Measurements from ENCODE around the gene IGFL4. TPM values are rescaled to one million over a fixed set of nuclear protein-coding genes. Genes with fewer than 3 reads are reported as not detected.

The IGFL4 gene
- total and polyA plus RNA-seq, 2 of the 13 experiments (the other 11 are each of a cell fraction or from before 2014, with no cell fraction given) = 1.2 to 1.4 TPM

DNA sequence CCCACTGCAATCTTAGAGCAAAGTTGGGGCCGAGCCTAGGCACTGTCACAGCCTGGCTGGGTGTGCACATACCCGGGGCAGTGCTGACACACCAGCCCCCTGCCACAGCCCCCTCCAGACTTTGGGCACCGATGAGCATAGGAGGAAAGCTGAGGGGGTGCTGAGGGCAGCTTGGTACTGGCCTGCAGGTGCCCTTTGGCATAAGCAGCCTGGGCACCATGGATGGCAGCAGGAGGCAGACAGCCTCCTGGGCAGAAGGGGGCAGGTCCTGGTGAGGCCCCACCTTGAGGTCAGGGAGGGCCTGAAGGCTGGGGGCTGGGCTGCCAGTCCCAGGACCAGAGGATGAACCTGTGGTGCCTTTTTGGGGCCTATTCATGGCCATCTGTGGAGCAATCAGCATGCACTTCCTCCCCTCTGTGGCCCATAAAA is 8.2 kb downstream of the IGFL4 start:
- intact Hi-C loops (cut with micrococcal nuclease; ENCODE audit: unreplicated experiment) = no loop called here
- no peak overlapping the region for H2AFZ ChIP-seq (ENCODE audit: low read length)
- H3K9ac ChIP-seq (ENCODE audit: insufficient read depth, low read depth, low read length) = no peak overlapping the region
- H3K27ac ChIP-seq (ENCODE audit: extremely low read length, insufficient read depth, low read length) = no peak overlapping the region
- H3K4me3 ChIP-seq (replicated peaks in 1 of 3; ENCODE audit: insufficient read depth in 1 of 3, low read depth in 2 of 3, low read length in 3 of 3) = no peak overlapping the region
- BruUV-seq (replicated peaks) = no TSS peak
- H3K4me2 ChIP-seq (ENCODE audit: low read depth, low read length) = no peak overlapping the region
- ATAC-seq (no peak), DNase-seq (ENCODE audit: low spot score) (no peak), FAIRE-seq (no peak)
- in situ Hi-C loops (cut with HindIII; ENCODE audit: extremely low pct_ligation_motif_present, low pct_unique_long_range_greater_than_20kb) = no loop called here
- WGBS (ENCODE audit: low lambda C conversion rate) = 100% methylated on average over 1 of the region's 3 CpGs
- H4K20me1 ChIP-seq (ENCODE audit: insufficient read depth, low read length) = no peaks in the 10 kb centered on the region
- peaks cover 28% of the 10 kb centered on the region for H3K4me1 ChIP-seq (ENCODE audit: insufficient read depth, low read length)
- H3K9me3 ChIP-seq (ENCODE audit: low read length) = no peaks in the 10 kb centered on the region
- TF ChIP-seq DNMT1 (CRISPR knock-in tag; IDR thresholded peaks at IDR 0.05) (no peak), ETV6 (CRISPR knock-in tag; conservative IDR thresholded peaks at IDR 0.05) (no peak), ZNF780A (CRISPR knock-in tag; IDR thresholded peaks at IDR 0.05) (no peak), THYN1 (CRISPR knock-in tag; IDR thresholded peaks at IDR 0.05; ENCODE audit: borderline replicate concordance, low read depth) (no peak), POGZ (CRISPR knock-in tag; IDR thresholded peaks at IDR 0.05) (no peak), ZNF101 (CRISPR knock-in tag; IDR thresholded peaks at IDR 0.05; ENCODE audit: borderline replicate concordance, low read depth) (no peak)
- TF ChIP-seq, protein P1, sequence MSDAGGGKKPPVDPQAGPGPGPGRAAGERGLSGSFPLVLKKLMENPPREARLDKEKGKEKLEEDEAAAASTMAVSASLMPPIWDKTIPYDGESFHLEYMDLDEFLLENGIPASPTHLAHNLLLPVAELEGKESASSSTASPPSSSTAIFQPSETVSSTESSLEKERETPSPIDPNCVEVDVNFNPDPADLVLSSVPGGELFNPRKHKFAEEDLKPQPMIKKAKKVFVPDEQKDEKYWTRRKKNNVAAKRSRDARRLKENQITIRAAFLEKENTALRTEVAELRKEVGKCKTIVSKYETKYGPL (CRISPR knock-in tag; IDR thresholded peaks at IDR 0.05) = no peak
- TF ChIP-seq, protein P2, sequence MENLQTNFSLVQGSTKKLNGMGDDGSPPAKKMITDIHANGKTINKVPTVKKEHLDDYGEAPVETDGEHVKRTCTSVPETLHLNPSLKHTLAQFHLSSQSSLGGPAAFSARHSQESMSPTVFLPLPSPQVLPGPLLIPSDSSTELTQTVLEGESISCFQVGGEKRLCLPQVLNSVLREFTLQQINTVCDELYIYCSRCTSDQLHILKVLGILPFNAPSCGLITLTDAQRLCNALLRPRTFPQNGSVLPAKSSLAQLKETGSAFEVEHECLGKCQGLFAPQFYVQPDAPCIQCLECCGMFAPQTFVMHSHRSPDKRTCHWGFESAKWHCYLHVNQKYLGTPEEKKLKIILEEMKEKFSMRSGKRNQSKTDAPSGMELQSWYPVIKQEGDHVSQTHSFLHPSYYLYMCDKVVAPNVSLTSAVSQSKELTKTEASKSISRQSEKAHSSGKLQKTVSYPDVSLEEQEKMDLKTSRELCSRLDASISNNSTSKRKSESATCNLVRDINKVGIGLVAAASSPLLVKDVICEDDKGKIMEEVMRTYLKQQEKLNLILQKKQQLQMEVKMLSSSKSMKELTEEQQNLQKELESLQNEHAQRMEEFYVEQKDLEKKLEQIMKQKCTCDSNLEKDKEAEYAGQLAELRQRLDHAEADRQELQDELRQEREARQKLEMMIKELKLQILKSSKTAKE (CRISPR knock-in tag; IDR thresholded peaks at IDR 0.05; ENCODE audit: borderline replicate concordance) = no peak
- ChIA-PET CTCF (ENCODE audit: low intra/inter-chr PET ratio, low total read pairs) (interaction anchor here (2.1 kb wide), 1 partner anchor 45 kb away, joined by 7 read pairs; no protein-coding TSS in a partner anchor), POLR2A (no interaction called here)
- H3K79me2 ChIP-seq (ENCODE audit: insufficient read depth, low read length) = no peaks in the 10 kb centered on the region
- H3K36me3 ChIP-seq (replicated peaks in 1 of 2; ENCODE audit: control insufficient read depth in 1 of 2, insufficient read depth in 2 of 2, low read length in 2 of 2) = no peaks in the 10 kb centered on the region
- no peaks in the 10 kb centered on the region for H3K27me3 ChIP-seq (ENCODE audit: control insufficient read depth in 1 of 2, insufficient read depth in 2 of 2, low read length in 2 of 2)
